Neuronal stem cell (in vitro differentiated cells): ENCODE measurements around the gene SLC7A4.

Experiments used
- DNase-seq: peaks from one replicate; pipeline ENCODE4 v3.0.0-alpha.2; 2013; ENCODE audit warnings: low spot score
- H2AFZ ChIP-seq: one replicate; pipeline ENCODE4 v1.6.1; 2013; ENCODE audit warnings: mild to moderate bottlenecking, low read length, inconsistent platforms
- H2AK5ac ChIP-seq: 2 replicates; pipeline ENCODE4 v1.6.1; 2013; ENCODE audit warnings: low read depth, mild to moderate bottlenecking, inconsistent platforms, low read length, moderate library complexity, mixed read lengths
- H2BK120ac ChIP-seq: 2 replicates; pipeline ENCODE4 v1.6.1; 2013; ENCODE audit warnings: low read depth, mild to moderate bottlenecking, inconsistent platforms, low read length, moderate library complexity, mixed read lengths
- H2BK12ac ChIP-seq: one replicate; pipeline ENCODE4 v1.6.1; 2013; ENCODE audit warnings: low read length, inconsistent platforms
- H2BK15ac ChIP-seq: 2 replicates; pipeline ENCODE4 v1.6.1; 2013; ENCODE audit warnings: mild to moderate bottlenecking, low read length, inconsistent platforms, mixed read lengths
- H2BK5ac ChIP-seq: one replicate; pipeline ENCODE4 v1.6.1; 2013; ENCODE audit warnings: inconsistent platforms, mild to moderate bottlenecking, low read length, moderate library complexity
- H3K14ac ChIP-seq: one replicate; pipeline ENCODE4 v1.6.1; 2013; ENCODE audit warnings: low read length, inconsistent platforms
- H3K18ac ChIP-seq: 2 replicates; pipeline ENCODE4 v1.6.1; 2013; ENCODE audit warnings: low read length, inconsistent platforms
- H3K23ac ChIP-seq: 2 replicates; pipeline ENCODE4 v1.6.1; 2013; ENCODE audit warnings: low read depth, mild to moderate bottlenecking, mixed read lengths, low read length, inconsistent platforms; ENCODE audit not compliant: poor library complexity
- H3K27ac ChIP-seq: replicated peaks from 3 replicates; pipeline ENCODE4 v1.5.1; 2013; ENCODE audit warnings: low read length, inconsistent platforms
- H3K27me3 ChIP-seq, 3 experiments: 2 replicates each; pipeline ENCODE4 v1.6.1; 2013; ENCODE audit warnings: low read length in 3 of 3, mild to moderate bottlenecking in 2 of 3, inconsistent platforms in 1 of 3, low read depth in 1 of 3, mixed read lengths in 1 of 3, moderate library complexity in 1 of 3; ENCODE audit not compliant: control insufficient read depth in 3 of 3, insufficient read depth in 3 of 3
- H3K36me3 ChIP-seq, 2 donors: replicated peaks in 1 of 2; 2 replicates each; pipeline ENCODE4 v1.6.1; 2013; ENCODE audit warnings: low read length in 2 of 2; ENCODE audit not compliant: control insufficient read depth in 2 of 2, insufficient read depth in 2 of 2
- H3K4ac ChIP-seq: 2 replicates; pipeline ENCODE4 v1.6.1; 2013; ENCODE audit warnings: inconsistent platforms, mild to moderate bottlenecking, low read length, moderate library complexity
- H3K4me1 ChIP-seq, 2 donors: 1 replicate in 1 of 2; 2 replicates in 1 of 2; pipeline ENCODE4 v1.6.1; 2013; ENCODE audit warnings: low read length in 2 of 2, low read depth in 1 of 2; ENCODE audit not compliant: control insufficient read depth in 2 of 2, insufficient read depth in 1 of 2
- H3K4me2 ChIP-seq: one replicate; pipeline ENCODE4 v1.6.1; 2013; ENCODE audit warnings: mild to moderate bottlenecking, low read length, inconsistent platforms; ENCODE audit not compliant: insufficient read depth, poor library complexity, severe bottlenecking
- H3K4me3 ChIP-seq, 2 donors: 2 replicates each; pipeline ENCODE4 v1.5.1; 2013; ENCODE audit warnings: low read length in 2 of 2, mild to moderate bottlenecking in 2 of 2, inconsistent platforms in 1 of 2, moderate library complexity in 1 of 2
- H3K79me1 ChIP-seq: one replicate; pipeline ENCODE4 v1.6.1; 2013; ENCODE audit warnings: low read depth, mild to moderate bottlenecking, inconsistent platforms, low read length, moderate library complexity
- H3K9ac ChIP-seq: one replicate; pipeline ENCODE4 v1.6.1; 2013; ENCODE audit warnings: mild to moderate bottlenecking, low read depth, low read length, inconsistent platforms; ENCODE audit not compliant: poor library complexity
- H3K9me3 ChIP-seq, 2 donors: replicated peaks in 1 of 2; 2 replicates each; pipeline versions ENCODE3 to v1.6.1; 2013; ENCODE audit warnings: low read length in 2 of 2, mild to moderate bottlenecking in 2 of 2, inconsistent platforms in 1 of 2, low read depth in 1 of 2, mixed read lengths in 1 of 2, moderate library complexity in 1 of 2; ENCODE audit not compliant: control insufficient read depth in 2 of 2, insufficient read depth in 1 of 2
- H4K8ac ChIP-seq: one replicate; pipeline ENCODE4 v1.6.1; 2013; ENCODE audit warnings: low read depth, mild to moderate bottlenecking, inconsistent platforms, low read length, moderate library complexity
- H4K91ac ChIP-seq: one replicate; pipeline ENCODE4 v1.6.1; 2013; ENCODE audit warnings: low read length, low read depth, mild to moderate bottlenecking, inconsistent platforms; ENCODE audit not compliant: poor library complexity
- WGBS, 2 donors: extraction: QIAGEN DNeasy Blood & Tissue Kit; methylation state at CpG; one replicate each; pipeline ENCODE4 v1.1.7; 2013; ENCODE audit warnings: missing lambda C conversion rate in 2 of 2, mixed read lengths in 1 of 2; ENCODE audit not compliant: insufficient read length in 2 of 2, insufficient replicate concordance in 1 of 2; ENCODE audit errors: extremely low coverage in 2 of 2; 5-methylcytosine and 5-hydroxymethylcytosine counted together

Gene SLC7A4

GRCh38 chr22:21000207-21000986 is 32.0 kb downstream of the SLC7A4 start:
- Histone ChIP-seq H4K8ac (no peak overlapping the region), H3K27me3 (no peaks in the 10 kb centered on the region), H3K36me3 (peaks cover 41 to 56% of the 10 kb centered on the region in 2 donors), H3K14ac (no peak overlapping the region), H2BK12ac (no peak overlapping the region), H3K4ac (no peak overlapping the region), H3K27ac (no peak overlapping the region), H4K91ac (no peak overlapping the region), H3K9me3 (no peaks in the 10 kb centered on the region), H3K9ac (peak overlapping the region; percentile 83), H2AK5ac (peak overlapping the region; percentile 97), H2BK120ac (no peak overlapping the region), H3K4me3 (peak overlapping the region; percentile 71 to 96), H3K18ac (peak overlapping the region; percentile 41), H2BK15ac (peak overlapping the region; percentile 17), H3K4me2 (peak overlapping the region; percentile 95), H3K79me1 (peaks cover 15% of the 10 kb centered on the region), H2AFZ (no peak overlapping the region), H2BK5ac (no peak overlapping the region), H3K4me1 (peaks cover 15 to 21% of the 10 kb centered on the region in 2 donors), H3K23ac (peak overlapping the region; percentile 83)
- DNase-seq, result no peak
- no CpG with 5 or more reads among the region's 22 CpGs for WGBS, 2 donors

- H3K79me1 ChIP-seq, result peaks cover 15% of the 10 kb centered on the region
- peaks cover 47 to 59% of the 10 kb centered on the region in 2 donors for H3K36me3 ChIP-seq
- no peak overlapping the region for H2BK5ac ChIP-seq
- no peaks in the 10 kb centered on the region for H3K9me3 ChIP-seq
- H3K9ac ChIP-seq, result peak overlapping the region; percentile 83
- H3K27ac ChIP-seq, result no peak overlapping the region
- H3K4ac ChIP-seq, result peak overlapping the region; percentile 76
- H3K27me3 ChIP-seq, result no peaks in the 10 kb centered on the region
- no peak overlapping the region for H2BK12ac ChIP-seq
- H3K14ac ChIP-seq, result peak overlapping the region; percentile 21
- H3K4me1 ChIP-seq, result peaks cover 15 to 21% of the 10 kb centered on the region in 2 donors
- no CpG with 5 or more reads among the region's 27 CpGs for WGBS, 2 donors
- H4K91ac ChIP-seq, result no peak overlapping the region
- DNase-seq, result no peak
- H4K8ac ChIP-seq, result peak overlapping the region; percentile 1
- no peak overlapping the region for H3K4me3 ChIP-seq
- no peak overlapping the region for H2BK120ac ChIP-seq
- H2AK5ac ChIP-seq, result no peak overlapping the region
- no peak overlapping the region for H3K4me2 ChIP-seq
- H2BK15ac ChIP-seq, result peak overlapping the region; percentile 17
- no peak overlapping the region for H2AFZ ChIP-seq
- peak overlapping the region; percentile 83 for H3K23ac ChIP-seq
- peak overlapping the region; percentile 38 for H3K18ac ChIP-seq
Measured at GRCh38 chr22:20999350-21000206, 32.8 kb downstream of the SLC7A4 start.

DNA sequence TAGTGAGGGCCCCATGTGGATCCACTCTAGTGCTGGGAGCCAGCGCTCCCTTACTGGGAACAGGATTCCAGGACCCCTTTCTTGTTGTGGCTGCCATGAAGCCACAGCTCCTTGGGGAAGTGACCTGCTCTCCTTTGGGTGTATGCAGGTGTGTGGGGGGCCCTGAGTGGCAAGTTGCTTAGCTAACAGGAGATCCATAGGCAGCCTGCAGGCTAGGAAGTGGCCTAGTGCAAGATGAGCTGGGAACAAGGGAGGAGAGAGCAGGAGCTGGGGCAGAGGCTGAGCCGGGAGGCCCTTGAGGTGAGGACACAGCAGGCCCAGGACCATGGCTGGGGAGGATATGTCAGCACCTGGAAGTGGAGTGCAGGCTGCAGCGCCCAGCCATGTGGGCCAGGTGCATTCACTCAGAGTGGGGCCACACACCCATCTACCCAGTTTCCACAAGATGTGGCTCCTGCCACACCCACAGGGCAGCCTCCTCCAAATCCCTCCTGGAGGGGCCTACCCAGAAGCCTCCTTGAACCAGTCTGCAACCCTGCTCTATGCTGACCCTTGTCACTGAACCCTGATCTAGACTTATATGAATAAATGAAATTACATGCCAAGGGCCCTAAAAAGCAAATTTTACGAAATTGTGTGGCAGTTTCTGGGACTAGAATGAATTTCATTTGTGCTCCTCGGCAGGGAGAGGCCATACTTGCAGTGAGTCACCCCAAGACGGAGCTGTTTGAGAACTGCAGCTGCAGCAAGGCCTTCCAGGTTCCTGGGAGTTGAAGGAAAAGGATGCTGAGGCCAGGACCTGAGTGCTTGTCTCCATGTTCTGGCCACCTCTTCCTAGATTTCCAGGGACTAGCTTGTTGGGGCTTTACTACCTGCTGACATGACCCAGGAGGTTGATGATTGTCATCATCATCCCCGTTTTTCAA is 33.7 kb downstream of the SLC7A4 start:
- peaks cover 47 to 64% of the 10 kb centered on the region in 2 donors for H3K36me3 ChIP-seq
- no peak overlapping the region for H3K23ac ChIP-seq
- H2BK15ac ChIP-seq, result no peak overlapping the region
- H3K4ac ChIP-seq, result no peak overlapping the region
- peak overlapping the region in 1 of 2 donors; percentile 31 for H3K4me3 ChIP-seq
- H4K8ac ChIP-seq, result no peak overlapping the region
- H2BK12ac ChIP-seq, result no peak overlapping the region
- no peak overlapping the region for H2BK5ac ChIP-seq
- no peak overlapping the region for H3K9ac ChIP-seq
- no peak overlapping the region for H4K91ac ChIP-seq
- H2BK120ac ChIP-seq, result no peak overlapping the region
- no peak for DNase-seq
- no peak overlapping the region for H3K18ac ChIP-seq
- H3K14ac ChIP-seq, result no peak overlapping the region
- no peak overlapping the region for H3K4me2 ChIP-seq
- H2AK5ac ChIP-seq, result no peak overlapping the region
- peaks cover 15% of the 10 kb centered on the region for H3K79me1 ChIP-seq
- no peaks in the 10 kb centered on the region for H3K27me3 ChIP-seq
- H3K27ac ChIP-seq, result no peak overlapping the region
- H2AFZ ChIP-seq, result no peak overlapping the region
- H3K9me3 ChIP-seq, result no peaks in the 10 kb centered on the region
- H3K4me1 ChIP-seq, result peaks cover 14 to 20% of the 10 kb centered on the region in 2 donors
- no CpG with 5 or more reads among the region's 7 CpGs for WGBS, 2 donors
